ENCODE results near the gene LARP4B.
"Not testable (repeated sequence)": the region's sequence is repeated elsewhere in the genome, so short reads cannot be mapped to it uniquely, and the experiment has no call there.

The LARP4B gene

DNA sequence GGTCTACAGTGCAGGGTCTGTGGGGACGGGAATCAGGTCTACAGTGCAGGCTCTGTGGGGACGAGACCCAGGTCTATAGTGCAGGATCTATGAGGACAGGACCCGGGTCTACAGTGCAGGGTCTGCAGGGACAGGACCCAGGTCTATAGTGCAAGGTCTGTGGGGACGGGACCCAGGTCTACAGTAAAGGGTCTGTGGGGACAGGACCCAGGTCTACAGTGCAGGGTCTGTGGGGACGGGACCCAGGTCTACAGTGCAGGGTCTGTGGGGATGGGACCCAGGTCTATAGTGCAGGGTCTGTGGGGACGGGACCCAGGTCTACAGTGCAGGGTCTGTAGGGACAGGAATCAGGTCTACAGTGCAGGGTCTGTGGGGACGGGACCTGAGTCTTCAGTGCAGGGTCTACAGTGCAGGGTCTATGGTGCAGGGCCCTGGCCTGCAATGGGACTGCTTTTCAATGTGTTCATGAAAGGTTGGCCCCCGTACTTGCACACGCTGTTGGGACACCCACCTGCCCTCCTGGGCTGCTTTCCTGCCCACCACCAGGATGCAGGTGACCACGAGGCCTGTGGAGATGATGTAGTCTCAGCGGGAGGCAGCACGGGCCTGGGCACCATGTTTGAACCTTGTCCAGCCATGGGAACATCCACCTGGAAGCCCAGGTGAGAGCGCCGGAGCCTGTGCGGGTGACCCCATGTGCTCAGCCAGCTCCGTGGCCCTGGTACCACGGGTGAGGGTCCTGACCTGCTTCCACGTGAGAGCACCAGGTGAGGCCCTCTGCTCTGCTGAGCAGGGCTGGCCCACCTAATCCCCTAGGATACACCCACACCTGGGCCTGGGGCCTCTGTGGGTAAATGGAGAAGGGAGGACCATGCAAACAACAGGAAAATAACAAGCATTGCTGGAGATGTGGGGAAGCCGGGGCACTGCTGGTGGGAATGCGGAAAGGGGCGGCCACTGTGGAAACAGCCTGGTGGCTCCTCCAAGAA is 150.7 kb downstream of the LARP4B start:
- DNase-seq = peak in 1 of 10 donors; percentile 59
- intact Hi-C loops (cut with DNase I) = loop anchor here (10.0 kb wide), 2 partner anchors 96 to 326 kb away; partner anchors contain the start of gene DIP2C

DNA sequence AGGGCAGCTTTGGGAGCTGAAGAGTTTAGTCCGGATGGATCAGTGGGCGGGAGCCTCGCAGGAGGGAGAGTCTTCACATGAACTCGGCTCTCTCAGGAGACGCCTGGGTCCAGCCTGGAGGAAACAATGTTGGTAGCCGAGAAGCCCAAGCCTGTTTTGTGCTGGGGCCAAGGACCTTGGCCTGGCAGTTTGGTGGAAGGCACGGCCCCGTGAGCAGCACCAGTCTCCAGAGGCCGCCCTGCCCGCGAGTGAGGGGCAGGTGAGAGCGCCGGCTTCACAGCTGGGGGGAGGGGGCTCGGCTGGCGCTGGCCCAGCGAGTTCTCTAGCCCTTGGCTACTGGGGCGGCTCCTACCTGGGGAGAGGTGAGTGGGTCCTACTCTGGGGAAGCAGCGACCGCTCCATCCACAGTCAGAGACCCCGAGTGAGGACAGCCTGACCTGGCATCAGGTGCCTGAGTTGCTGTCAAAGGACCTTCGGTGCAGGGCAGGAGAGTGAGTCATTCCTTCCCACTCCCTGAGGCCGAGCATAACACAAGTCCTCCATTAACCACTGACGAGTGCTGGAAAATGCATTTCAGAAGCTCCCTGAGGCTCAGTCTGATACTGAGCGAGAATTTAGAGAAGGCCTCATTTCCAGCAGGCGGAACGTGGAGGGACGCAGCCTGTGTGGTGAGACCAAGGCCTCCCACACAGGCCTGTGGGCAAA is 152.7 kb downstream of the LARP4B start:
- intact Hi-C loops (cut with DNase I) = no loop called here
- DNase-seq = peak in 2 of 10 donors; percentile 59 to 66

DNA sequence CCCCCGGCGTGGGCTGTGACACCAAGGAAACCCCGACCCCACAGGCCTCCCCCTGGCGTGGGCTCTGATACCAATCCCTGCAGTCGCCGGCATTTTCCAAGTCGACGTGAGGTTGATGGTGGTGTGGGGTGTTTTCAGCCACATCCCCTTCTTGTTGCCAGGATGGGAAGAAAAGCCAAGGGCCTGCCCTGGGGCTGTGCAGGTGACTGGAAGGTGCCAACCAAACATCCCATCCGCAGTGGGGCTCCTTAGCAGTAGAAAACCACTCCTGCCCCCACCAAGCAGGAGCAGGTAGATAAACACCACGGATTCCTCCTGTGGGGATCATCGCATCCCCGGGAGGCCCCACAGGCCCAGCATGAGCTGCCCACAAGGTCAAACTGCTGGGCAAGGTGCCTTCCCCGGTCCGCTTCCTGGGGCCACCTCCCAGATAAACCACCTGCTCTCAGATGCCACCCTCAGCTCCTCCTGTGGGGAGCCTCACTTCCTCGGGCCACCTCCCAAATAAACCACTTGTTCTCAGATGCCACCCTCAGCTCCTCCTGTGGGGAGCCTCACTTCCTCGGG is 153.5 kb downstream of the LARP4B start:
- peak in 2 of 10 donors; percentile 37 to 76 for DNase-seq
- intact Hi-C loops (cut with DNase I) = no loop called here

DNA sequence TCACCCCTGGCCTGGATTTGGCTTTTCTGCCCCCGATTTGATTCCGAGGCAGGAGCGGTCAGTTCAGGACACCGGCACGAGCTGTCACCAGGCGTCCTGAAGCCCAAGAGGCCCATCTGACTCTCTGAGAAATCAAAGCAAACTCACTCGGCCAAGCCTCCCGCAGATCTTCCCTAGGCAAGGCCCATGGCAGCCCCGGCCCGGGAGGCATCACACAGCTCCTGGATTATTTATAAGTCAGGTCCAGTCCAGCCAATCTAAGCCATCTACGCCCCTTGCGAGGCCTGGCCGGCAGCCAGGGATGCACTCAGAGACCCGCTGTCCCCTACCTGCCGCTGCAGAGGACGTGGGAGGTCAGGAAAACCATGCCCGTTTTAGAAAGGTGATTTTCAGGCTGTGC is 154.7 kb downstream of the LARP4B start:
- intact Hi-C loops (cut with DNase I) = no loop called here
- DNase-seq = peak in 3 of 10 donors; percentile 48 to 84 (median 49)

DNA sequence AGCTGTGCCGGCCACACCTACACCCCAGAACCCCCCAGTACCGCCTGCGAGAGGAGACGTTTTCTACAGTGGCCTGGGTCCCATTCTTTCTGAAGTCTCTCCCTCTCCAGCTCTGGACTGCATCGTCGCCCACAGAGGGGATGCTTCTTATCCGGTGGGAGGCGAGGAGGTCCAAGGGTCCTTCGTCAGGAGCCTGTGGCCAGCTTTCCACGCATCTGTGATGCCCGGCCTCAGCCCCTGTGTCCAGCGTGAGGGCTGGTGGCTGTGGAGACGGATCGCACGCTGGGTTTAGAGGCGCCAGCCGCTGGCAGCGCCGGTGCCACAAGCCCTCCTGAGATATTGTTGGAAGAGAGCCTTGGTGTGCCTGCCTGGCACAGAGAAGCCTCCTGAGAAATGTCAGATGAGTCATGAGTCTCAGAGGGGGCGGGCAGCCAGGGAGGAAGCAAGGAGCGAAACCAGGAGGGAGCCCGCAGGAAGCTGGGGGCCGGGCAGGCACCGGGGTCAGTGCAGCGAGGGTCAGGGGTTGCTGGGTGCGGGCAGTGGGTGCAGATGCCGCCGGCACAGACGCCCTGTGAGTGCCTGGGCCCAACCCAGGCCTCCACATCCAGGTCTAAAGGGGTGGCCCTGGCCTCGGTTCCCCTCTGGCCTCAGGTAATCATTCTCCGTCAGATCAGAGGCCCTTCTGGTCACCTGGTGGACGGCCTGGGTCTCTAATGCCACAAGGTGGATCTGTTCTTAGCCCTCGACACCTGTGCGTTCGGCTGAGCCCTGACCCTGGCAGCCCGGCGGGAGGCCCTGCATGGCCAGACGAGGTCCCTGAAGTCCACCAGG is 156.0 kb downstream of the LARP4B start:
- intact Hi-C loops (cut with DNase I) = no loop called here
- peak in 6 of 10 donors; percentile 47 to 92 (median 76) for DNase-seq

DNA sequence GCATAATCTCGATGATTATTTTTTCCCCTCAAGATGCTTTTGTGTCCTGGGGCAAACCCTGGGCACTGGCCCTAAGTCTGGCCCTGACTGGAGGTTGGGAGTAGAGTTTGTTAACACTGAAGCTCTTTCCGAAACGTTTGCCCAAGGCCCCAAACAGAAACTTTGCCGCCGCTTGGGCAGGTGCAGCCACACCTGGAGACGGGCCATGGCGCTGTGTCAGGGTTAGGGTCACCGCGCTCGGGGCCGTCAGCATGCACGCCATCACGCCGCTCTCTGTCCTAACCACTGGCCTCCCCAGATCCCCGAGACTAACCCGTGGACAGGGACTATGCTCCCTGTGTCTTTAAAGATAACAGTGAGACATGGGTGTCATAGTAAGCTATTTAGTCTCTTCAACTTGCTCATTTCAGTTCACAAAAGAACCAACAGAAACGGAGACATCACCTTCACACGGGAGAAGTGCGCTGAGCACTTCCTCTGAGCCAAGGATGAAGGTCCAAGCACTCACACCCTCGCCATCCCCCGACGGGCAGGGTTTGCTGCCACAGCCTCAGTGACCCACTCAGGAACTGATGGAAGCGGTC is 156.8 kb downstream of the LARP4B start:
- DNase-seq = peak in 2 of 10 donors; percentile 58 to 63

DNA sequence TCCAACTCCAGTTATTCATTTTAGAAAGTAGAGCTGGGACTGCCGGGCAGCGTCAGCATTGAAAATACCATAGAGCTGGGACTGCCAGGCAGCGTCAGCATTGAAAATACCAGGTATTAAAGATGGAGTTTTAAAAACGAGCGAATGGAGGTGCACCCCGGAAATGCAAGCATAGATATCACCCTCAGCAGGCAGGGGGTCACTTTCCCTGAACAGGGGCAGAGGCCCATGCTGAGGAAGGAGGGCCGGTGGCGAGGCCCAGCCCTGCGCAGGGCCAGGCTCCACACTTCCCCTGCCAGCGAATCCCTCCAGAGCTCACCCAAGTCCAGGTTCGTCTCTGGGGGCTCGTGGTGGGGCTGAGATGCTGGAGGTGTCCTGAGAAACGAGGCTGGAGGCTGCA is 157.3 kb downstream of the LARP4B start:
- intact Hi-C loops (cut with DNase I) = no loop called here
- peak in 1 of 10 donors; percentile 40 for DNase-seq

More for the DNA sequence above, 156.8 kb downstream of the LARP4B start:
- intact Hi-C loops (cut with DNase I) = no loop called here

DNA sequence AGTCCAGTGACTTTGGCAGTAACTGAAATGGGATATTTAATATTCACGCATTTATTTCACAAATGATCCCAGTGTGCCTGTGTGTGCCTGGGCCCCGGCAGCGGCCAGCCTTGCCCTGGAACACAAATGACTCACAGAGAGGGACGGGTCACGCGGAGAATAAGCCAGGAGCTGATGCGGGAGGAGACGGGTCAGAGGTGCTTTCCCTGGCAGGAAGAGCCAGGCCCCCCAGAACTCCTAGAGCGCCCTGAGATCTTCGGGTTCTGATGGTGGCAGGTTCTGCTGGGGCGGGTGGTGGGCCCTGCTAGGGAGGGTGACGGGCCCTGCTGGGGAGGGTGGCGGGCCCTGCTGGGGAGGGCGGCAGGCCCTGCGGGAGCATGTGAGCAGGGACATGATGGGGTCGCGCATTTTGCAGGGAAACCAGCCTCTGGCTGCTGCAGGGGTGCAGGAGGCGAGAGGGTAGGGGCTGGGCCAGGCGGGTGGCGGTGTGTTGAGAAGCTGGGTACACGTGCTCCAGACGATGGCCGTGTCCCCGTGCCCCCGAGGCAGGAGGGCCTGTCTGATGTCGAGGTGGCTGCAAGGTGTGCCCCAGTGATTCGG is 157.8 kb downstream of the LARP4B start:
- intact Hi-C loops (cut with DNase I) = no loop called here
- peak in 3 of 10 donors; percentile 70 to 83 (median 79) for DNase-seq

DNA sequence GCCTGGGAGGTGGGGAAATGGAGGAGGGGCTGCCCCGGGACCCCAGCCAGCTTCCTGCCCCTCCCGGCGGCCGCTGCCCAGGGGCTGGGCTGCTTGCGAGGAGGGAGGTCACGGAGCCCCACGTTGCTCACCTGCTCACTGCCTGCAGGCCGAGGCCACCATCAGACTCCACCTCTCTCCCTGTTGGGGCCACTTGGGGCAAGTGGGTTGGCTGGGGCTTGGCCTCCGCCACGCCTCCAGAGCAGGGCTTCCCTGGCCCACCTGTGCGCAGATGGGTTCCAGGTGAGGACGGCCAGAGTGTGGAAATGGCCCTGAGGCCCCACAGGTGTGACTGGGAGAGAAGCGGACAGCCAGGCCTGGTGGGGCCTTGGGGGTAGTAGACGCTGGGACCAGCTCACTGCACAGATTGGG is 159.3 kb downstream of the LARP4B start:
- intact Hi-C loops (cut with DNase I) = no loop called here

DNA sequence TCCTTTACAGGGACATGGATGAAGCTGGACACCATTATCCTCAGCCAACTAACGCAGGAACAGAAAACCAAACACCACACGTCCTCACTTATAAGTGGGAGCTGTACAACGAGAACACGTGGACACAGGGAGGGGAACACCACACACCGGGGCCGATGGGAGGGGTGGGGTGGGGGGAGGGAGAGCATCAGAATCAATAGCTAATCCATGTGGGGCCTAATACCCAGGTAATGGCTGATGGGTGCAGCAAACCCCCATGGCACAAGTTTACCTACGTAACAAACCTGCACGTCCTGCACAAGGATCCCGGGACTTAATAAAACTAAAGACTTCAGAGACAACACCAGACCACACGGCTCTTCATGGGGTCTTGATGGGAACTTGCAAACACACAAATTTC is 159.9 kb downstream of the LARP4B start:
- intact Hi-C loops (cut with DNase I) = no loop called here
- DNase-seq = no peak

More for the DNA sequence above, 159.3 kb downstream of the LARP4B start:
- DNase-seq = peak in 2 of 10 donors; percentile 53 to 57

DNA sequence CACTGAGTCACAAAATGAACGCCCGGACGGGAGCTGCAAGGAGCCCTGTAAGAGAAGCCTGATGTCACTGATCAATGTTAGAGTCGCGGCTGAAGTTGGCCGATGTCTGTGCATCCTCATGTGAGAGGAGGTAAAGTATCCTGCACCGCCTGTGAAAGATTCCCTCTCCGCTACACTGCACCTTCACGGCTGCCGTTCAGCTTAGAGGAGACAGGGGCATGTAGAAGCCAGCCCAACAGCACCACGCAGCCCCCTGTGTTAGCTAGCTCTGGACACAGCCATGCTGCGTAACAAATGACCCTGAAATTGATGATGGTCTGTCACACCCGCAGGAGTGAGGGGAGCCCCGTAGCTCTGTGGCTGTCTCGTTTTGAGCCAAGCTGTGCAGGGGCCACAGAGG is 160.5 kb downstream of the LARP4B start:
- peak in 1 of 10 donors; percentile 17 for DNase-seq
- intact Hi-C loops (cut with DNase I) = no loop called here

DNA sequence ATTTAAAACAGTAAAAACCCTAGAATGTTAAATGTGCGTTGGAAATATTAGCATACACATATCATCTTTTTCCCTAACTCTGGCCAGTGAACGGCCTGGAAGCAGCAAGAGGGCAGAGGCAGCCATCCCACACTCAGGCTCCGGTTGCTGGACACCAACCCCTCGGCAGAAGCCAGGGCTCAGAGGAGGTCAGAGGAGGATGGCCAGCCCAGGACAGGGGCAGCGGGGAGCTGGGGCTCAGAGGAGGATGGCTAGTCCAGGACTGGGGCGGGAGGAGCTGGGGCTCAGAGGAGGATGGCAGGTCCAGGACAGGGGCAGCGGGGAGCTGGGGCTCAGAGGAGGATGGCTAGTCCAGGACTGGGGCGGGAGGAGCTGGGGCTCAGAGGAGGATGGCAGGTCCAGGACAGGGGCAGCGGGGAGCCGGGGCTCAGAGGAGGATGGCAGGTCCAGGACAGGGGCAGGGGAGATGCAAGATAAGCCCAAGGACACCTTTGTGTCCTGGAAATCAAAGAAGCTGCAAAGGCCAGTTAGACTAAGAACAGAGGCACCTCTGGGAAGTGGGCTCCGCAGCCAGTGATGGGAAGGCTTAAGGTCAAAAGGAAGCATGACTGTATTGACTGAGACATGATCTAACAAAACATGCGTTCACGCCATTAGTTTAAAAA is 161.3 kb downstream of the LARP4B start:
- peak in 2 of 10 donors; percentile 41 to 67 for DNase-seq
- intact Hi-C loops (cut with DNase I) = not testable (repeated sequence)

DNA sequence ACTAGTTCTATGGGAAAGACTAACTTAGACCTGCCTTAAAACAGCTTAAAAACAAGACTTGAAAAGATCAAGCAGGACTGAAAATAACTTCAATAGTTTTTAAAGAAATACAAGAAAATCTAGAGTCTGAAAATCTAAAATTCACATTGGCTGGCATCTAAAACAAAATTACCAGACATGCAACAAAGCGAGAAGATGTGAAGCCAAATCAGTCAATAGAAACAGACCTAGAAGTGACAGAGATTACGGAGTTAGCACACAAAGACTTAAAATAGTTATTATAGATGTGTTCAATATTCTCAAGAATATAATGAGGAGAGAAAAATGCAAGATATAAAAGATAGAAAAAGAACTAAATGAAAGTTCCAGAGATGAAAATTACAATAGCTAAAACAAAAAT is 163.7 kb downstream of the LARP4B start:
- DNase-seq = no peak
- intact Hi-C loops (cut with DNase I) = no loop called here

DNA sequence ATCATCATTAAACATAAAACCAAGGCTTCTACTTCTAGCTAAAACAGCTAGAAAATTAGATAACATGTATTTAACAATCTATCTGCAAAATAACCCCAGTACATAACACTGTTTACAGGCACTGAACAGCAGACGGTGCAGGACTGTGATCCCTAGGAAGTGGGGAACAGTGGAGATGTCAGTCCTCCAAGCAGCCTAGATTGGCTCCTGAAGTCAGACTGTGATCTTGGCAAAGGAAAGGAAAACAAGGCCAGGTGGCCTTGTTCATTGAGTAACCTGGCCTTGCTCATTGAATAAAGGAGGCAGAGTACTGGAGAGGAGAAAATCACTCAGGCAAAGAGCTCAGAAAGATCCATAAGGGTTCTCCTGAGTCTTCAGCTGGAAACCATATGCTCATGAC is 164.3 kb downstream of the LARP4B start:
- DNase-seq = no peak
- intact Hi-C loops (cut with DNase I) = no loop called here

DNA sequence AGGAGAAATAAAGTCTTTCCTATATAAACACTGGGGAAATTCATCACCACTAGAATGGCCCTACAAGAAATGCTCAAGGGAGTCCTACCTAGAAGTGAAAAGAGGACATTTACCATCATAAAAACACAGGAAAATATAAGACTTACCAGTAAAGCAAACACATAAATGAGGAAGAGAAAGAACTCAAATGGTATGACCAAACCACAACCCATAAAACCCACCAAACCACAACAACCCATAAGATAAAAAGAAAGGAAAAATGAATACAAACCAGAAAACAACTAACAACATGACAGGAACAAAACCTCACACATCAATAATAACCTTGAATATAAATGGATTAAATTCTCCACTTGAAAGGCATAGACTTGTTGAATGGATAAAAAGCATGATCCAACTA is 170.1 kb downstream of the LARP4B start:
- intact Hi-C loops (cut with DNase I) = no loop called here

DNA sequence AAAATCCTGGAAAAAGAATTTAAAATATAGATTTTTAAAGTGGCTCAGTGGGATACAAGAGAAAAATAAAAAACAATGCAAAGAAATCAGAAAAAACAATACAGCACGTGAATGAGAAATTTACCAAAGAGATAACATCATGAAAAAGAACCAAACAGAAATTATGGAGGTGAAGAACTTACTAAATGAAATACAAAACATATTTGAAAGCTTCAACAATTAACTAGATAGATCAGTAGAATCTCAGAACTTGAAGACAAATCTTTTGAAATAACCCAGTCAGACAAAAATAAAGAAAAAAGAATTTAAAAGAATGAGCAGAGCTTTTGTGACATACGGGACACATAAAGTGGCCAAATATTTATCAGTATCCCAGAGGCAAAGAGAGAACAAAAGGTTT is 170.9 kb downstream of the LARP4B start:
- DNase-seq = no peak
- intact Hi-C loops (cut with DNase I) = no loop called here

More for the DNA sequence above, 170.1 kb downstream of the LARP4B start:
- DNase-seq = no peak

DNA sequence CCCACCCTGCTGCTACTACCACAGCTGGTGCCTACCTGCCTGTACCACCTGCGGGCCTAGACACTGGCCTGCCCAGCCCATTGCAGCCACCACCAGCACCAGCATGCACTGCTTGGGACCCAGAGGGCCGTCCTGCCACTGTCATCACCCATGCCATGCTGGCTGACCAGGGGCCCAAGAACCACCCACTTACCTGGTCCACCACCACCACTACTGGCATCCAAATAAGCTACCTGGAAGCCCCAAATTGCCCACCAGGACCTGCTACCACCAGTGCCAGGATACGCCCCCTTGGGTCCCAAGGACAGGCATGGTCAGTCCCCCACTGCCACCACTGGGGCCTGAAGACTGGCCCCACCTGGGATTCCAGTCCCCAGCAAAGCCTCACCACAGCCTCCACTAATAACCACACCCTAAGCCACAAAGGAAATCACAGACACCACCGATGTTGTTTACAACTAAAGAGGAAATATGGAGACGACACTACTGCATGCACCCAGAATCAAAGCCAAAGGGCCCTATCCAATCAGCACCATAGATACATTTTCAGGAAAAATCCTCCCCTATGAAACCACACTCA is 171.5 kb downstream of the LARP4B start:
- DNase-seq = no peak
- intact Hi-C loops (cut with DNase I) = no loop called here
